ENCODE measurements around the gene SELENOH.

SELENOH gene, protein sequence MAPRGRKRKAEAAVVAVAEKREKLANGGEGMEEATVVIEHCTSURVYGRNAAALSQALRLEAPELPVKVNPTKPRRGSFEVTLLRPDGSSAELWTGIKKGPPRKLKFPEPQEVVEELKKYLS

DNA sequence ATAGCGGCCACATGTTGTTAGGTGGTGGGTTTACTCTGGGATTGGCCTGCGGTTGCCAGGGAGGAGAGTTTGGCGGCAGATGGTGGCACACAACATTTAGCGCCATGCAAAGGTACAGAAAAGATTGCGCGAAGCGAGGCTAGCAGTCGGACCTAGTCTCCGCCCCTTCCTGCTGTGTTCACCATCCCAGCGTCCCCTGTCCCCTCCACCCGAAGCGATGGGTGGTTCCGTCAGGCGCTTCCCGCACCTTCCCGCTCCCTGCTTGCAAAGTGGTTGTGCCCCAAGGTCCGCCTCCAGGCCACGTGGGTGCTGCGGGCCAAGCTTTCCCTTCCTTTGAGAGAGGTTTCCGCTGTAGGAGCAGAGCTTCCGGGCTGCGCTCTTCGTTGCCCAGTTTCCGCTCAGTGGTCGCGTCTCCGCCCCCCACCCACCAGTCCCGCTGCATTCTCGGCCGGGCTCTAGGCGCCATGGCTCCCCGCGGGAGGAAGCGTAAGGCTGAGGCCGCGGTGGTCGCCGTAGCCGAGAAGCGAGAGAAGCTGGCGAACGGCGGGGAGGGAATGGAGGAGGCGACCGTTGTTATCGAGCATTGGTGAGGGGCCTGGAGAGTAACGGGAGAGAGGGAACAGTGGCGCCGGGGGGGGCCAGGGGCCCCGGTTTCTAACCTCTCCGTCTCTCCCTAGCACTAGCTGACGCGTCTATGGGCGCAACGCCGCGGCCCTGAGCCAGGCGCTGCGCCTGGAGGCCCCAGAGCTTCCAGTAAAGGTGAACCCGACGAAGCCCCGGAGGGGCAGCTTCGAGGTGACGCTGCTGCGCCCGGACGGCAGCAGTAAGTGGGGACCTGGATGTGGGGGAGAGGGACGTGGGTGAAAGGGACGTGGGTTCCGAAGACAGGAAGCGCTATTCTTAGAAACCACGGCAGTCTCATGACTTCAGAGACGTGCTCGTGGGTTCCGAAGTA lies at the start of gene SELENOH:
Gene SELENOH (plus strand): TSS at position 360 of the 955 bp plus-strand sequence. CDS start 105 bp downstream, at position 465.
- TF ChIP-seq TOX (CRISPR knock-in tag; IDR thresholded peaks at IDR 0.05; ENCODE audit: borderline replicate concordance) (no peak), CSDC2 (CRISPR knock-in tag; IDR thresholded peaks at IDR 0.05) (no peak), ZNF565 (CRISPR knock-in tag; conservative IDR thresholded peaks at IDR 0.05; ENCODE audit: low read depth) (0 out of 2 replicates have a peak, but pooled peaks have one; percentile 52), GLIS3 (CRISPR knock-in tag; IDR thresholded peaks at IDR 0.05) (peak; percentile 37; the same call in 1 of the 2 replicates), OSR1 (CRISPR knock-in tag; IDR thresholded peaks at IDR 0.05) (no peak), SNAI2 (CRISPR knock-in tag; IDR thresholded peaks at IDR 0.05) (no peak), ZNF8 (CRISPR knock-in tag; IDR thresholded peaks at IDR 0.05) (peak; percentile 37; the same call in 1 of the 2 replicates), ZC3H10 (CRISPR knock-in tag; IDR thresholded peaks at IDR 0.05) (peak; percentile 33), RARB (CRISPR knock-in tag; IDR thresholded peaks at IDR 0.05) (no peak), TCF4 (CRISPR knock-in tag; IDR thresholded peaks at IDR 0.05; ENCODE audit: borderline replicate concordance) (no peak), ZNF70 (CRISPR knock-in tag; IDR thresholded peaks at IDR 0.05) (no peak)
- TF ChIP-seq, protein P1, sequence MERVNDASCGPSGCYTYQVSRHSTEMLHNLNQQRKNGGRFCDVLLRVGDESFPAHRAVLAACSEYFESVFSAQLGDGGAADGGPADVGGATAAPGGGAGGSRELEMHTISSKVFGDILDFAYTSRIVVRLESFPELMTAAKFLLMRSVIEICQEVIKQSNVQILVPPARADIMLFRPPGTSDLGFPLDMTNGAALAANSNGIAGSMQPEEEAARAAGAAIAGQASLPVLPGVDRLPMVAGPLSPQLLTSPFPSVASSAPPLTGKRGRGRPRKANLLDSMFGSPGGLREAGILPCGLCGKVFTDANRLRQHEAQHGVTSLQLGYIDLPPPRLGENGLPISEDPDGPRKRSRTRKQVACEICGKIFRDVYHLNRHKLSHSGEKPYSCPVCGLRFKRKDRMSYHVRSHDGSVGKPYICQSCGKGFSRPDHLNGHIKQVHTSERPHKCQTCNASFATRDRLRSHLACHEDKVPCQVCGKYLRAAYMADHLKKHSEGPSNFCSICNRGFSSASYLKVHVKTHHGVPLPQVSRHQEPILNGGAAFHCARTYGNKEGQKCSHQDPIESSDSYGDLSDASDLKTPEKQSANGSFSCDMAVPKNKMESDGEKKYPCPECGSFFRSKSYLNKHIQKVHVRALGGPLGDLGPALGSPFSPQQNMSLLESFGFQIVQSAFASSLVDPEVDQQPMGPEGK (CRISPR knock-in tag; IDR thresholded peaks at IDR 0.05; ENCODE audit: borderline replicate concordance): peak; percentile 61; the same call in 1 of the 2 replicates
- TF ChIP-seq, protein P2, sequence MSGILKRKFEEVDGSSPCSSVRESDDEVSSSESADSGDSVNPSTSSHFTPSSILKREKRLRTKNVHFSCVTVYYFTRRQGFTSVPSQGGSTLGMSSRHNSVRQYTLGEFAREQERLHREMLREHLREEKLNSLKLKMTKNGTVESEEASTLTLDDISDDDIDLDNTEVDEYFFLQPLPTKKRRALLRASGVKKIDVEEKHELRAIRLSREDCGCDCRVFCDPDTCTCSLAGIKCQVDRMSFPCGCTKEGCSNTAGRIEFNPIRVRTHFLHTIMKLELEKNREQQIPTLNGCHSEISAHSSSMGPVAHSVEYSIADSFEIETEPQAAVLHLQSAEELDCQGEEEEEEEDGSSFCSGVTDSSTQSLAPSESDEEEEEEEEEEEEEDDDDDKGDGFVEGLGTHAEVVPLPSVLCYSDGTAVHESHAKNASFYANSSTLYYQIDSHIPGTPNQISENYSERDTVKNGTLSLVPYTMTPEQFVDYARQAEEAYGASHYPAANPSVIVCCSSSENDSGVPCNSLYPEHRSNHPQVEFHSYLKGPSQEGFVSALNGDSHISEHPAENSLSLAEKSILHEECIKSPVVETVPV (CRISPR knock-in tag; IDR thresholded peaks at IDR 0.05): no peak
- TF ChIP-seq, protein P3, sequence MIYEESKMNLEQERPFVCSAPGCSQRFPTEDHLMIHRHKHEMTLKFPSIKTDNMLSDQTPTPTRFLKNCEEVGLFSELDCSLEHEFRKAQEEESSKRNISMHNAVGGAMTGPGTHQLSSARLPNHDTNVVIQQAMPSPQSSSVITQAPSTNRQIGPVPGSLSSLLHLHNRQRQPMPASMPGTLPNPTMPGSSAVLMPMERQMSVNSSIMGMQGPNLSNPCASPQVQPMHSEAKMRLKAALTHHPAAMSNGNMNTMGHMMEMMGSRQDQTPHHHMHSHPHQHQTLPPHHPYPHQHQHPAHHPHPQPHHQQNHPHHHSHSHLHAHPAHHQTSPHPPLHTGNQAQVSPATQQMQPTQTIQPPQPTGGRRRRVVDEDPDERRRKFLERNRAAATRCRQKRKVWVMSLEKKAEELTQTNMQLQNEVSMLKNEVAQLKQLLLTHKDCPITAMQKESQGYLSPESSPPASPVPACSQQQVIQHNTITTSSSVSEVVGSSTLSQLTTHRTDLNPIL (CRISPR knock-in tag; IDR thresholded peaks at IDR 0.05; ENCODE audit: low read depth): peak; percentile 70; the same call in 1 of the 2 replicates
- ATAC-seq: peak; percentile 98

DNA sequence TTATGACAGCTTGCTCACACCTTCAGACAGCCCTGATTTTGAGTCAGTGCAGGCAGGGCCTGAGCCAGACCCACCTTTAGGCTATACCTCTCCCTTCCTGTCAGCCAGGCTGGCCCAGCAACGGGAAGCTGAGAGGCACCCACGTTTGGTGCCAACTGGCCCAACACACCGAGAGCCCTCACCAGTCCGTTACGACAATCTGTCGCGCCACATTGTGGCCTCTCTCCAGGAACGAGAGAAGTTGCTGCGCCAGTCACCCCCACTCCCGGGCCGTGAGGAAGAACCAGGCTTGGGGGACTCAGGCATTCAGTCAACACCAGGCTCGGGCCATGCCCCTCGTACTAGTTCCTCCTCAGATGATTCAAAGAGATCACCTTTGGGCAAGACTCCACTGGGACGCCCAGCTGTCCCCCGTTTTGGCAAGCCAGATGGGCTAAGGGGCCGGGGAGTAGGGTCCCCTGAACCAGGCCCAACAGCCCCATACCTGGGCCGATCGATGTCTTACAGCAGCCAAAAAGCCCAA lies 42.4 kb upstream of the SELENOH start:
- ATAC-seq: no peak; the same call in 2 of the 3 replicates
- TF ChIP-seq SNAI2 (CRISPR knock-in tag; IDR thresholded peaks at IDR 0.05) (no peak), PPARA (CRISPR knock-in tag; IDR thresholded peaks at IDR 0.05; ENCODE audit: borderline replicate concordance) (no peak), OSR1 (CRISPR knock-in tag; IDR thresholded peaks at IDR 0.05) (no peak), ZNF8 (CRISPR knock-in tag; IDR thresholded peaks at IDR 0.05) (no peak), ZC3H10 (CRISPR knock-in tag; IDR thresholded peaks at IDR 0.05) (no peak), ISL1 (CRISPR knock-in tag; IDR thresholded peaks at IDR 0.05) (no peak), ARNTL (CRISPR knock-in tag; IDR thresholded peaks at IDR 0.05; ENCODE audit: borderline replicate concordance, low read depth) (no peak), GLIS3 (CRISPR knock-in tag; IDR thresholded peaks at IDR 0.05) (no peak), ZNF70 (CRISPR knock-in tag; IDR thresholded peaks at IDR 0.05) (no peak), RARB (CRISPR knock-in tag; IDR thresholded peaks at IDR 0.05) (no peak), TCF4 (CRISPR knock-in tag; IDR thresholded peaks at IDR 0.05; ENCODE audit: borderline replicate concordance) (no peak), ESRRG (CRISPR knock-in tag; IDR thresholded peaks at IDR 0.05) (no peak), BACH2 (CRISPR knock-in tag; IDR thresholded peaks at IDR 0.05; ENCODE audit: borderline replicate concordance) (no peak), ZFP3 (CRISPR knock-in tag; IDR thresholded peaks at IDR 0.05) (no peak)
- TF ChIP-seq, protein P4, sequence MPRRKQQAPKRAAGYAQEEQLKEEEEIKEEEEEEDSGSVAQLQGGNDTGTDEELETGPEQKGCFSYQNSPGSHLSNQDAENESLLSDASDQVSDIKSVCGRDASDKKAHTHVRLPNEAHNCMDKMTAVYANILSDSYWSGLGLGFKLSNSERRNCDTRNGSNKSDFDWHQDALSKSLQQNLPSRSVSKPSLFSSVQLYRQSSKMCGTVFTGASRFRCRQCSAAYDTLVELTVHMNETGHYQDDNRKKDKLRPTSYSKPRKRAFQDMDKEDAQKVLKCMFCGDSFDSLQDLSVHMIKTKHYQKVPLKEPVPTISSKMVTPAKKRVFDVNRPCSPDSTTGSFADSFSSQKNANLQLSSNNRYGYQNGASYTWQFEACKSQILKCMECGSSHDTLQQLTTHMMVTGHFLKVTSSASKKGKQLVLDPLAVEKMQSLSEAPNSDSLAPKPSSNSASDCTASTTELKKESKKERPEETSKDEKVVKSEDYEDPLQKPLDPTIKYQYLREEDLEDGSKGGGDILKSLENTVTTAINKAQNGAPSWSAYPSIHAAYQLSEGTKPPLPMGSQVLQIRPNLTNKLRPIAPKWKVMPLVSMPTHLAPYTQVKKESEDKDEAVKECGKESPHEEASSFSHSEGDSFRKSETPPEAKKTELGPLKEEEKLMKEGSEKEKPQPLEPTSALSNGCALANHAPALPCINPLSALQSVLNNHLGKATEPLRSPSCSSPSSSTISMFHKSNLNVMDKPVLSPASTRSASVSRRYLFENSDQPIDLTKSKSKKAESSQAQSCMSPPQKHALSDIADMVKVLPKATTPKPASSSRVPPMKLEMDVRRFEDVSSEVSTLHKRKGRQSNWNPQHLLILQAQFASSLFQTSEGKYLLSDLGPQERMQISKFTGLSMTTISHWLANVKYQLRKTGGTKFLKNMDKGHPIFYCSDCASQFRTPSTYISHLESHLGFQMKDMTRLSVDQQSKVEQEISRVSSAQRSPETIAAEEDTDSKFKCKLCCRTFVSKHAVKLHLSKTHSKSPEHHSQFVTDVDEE (CRISPR knock-in tag; IDR thresholded peaks at IDR 0.05): no peak
- TF ChIP-seq, protein P3 (CRISPR knock-in tag; IDR thresholded peaks at IDR 0.05; ENCODE audit: low read depth): no peak
- TF ChIP-seq, protein P5, sequence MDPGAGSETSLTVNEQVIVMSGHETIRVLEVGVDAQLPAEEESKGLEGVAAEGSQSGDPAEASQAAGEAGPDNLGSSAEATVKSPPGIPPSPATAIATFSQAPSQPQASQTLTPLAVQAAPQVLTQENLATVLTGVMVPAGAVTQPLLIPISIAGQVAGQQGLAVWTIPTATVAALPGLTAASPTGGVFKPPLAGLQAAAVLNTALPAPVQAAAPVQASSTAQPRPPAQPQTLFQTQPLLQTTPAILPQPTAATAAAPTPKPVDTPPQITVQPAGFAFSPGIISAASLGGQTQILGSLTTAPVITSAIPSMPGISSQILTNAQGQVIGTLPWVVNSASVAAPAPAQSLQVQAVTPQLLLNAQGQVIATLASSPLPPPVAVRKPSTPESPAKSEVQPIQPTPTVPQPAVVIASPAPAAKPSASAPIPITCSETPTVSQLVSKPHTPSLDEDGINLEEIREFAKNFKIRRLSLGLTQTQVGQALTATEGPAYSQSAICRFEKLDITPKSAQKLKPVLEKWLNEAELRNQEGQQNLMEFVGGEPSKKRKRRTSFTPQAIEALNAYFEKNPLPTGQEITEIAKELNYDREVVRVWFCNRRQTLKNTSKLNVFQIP (CRISPR knock-in tag; IDR thresholded peaks at IDR 0.05; ENCODE audit: borderline replicate concordance, low read depth): no peak
- TF ChIP-seq, protein P1 (CRISPR knock-in tag; IDR thresholded peaks at IDR 0.05; ENCODE audit: borderline replicate concordance): no peak
- TF ChIP-seq, protein P2 (CRISPR knock-in tag; IDR thresholded peaks at IDR 0.05): no peak

Data from SK-N-SH treated with all-trans-retinoic acid at 6 μM for 48 hours (cell line).